HG02678 (cell line): ENCODE measurements around the gene ADGRE1.
"Not testable (repeated sequence)": the region's sequence is repeated elsewhere in the genome, so short reads cannot be mapped to it uniquely, and the experiment has no call there.

Experiments used
- ATAC-seq: cut with Tn5 transposase; IDR thresholded peaks from one replicate; pipeline ENCODE4 v1.9.1; 2021; ENCODE audit warnings: mild to moderate bottlenecking, moderate library complexity; ENCODE audit not compliant: unreplicated experiment

ADGRE1 gene, protein sequence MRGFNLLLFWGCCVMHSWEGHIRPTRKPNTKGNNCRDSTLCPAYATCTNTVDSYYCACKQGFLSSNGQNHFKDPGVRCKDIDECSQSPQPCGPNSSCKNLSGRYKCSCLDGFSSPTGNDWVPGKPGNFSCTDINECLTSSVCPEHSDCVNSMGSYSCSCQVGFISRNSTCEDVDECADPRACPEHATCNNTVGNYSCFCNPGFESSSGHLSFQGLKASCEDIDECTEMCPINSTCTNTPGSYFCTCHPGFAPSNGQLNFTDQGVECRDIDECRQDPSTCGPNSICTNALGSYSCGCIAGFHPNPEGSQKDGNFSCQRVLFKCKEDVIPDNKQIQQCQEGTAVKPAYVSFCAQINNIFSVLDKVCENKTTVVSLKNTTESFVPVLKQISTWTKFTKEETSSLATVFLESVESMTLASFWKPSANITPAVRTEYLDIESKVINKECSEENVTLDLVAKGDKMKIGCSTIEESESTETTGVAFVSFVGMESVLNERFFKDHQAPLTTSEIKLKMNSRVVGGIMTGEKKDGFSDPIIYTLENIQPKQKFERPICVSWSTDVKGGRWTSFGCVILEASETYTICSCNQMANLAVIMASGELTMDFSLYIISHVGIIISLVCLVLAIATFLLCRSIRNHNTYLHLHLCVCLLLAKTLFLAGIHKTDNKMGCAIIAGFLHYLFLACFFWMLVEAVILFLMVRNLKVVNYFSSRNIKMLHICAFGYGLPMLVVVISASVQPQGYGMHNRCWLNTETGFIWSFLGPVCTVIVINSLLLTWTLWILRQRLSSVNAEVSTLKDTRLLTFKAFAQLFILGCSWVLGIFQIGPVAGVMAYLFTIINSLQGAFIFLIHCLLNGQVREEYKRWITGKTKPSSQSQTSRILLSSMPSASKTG

GRCh38 chr19:6887316-6887715, at the start of gene ADGRE1:
Gene ADGRE1, plus strand, starts transcription at chr19:6887579. Its CDS starts 30 bp downstream, at chr19:6887609.
- no peak for ATAC-seq

DNA sequence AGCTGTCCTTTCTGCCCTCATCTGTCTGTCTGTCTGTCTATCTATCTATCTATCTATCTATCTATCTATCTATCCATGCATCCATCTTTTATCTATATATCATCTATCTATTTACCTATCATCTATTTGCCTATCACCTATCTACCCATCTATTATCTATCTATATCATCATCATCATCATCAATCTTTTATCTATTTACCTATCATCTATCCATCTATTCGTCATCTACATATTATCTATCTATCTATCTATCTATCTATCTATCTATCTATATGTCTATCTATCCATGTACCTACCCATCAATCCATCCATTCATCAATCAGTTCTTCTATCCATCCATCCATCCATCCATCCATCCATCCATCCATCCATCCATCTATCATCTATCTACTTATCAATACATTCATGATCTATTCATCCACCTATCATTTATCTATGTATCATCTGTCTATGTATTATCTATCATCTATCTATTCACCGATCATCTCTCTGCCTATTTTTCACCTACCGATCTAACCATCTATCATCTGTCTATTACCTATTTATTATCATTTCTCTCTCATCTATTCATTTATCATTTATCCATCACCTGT, 49.2 kb upstream of the ADGRE1 start:
- ATAC-seq: no peak

DNA sequence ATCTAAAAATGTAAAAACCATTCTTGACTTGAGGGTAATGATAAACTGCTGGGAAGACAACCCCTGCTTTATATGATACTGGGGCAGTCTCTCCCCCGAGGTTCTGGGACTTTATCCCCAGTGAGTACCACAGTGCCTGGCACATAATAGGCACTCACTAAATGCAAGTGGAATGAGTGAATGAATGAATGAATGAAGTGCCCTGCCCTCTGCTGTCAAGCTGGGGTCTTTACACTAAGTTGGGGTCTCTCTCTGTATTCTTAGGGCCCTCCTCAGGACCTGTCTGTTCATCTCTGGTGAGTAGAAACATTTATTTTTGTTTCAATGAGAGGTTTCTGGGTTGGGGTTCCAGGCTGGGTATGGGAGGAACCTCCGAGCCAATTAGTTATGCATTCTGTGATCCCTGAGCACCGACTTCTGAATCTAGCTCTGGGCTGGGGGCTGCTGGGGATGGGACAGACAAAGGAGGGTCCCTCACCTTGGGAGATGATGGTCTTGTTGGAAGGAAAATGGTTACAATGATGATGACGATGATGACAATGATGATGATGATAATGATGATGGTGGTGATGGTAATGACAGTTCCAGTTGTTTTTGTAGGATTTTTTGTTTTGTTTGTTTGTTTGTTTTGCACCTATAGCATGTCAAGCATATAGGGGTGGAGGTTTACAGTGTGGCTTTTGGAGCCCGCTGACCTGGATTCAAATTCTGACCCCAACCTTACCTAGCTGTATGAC, 44.3 kb upstream of the ADGRE1 start:
- ATAC-seq: no peak

- no peak for ATAC-seq
Observed at GRCh38 chr19:6847828-6848200, 39.6 kb upstream of the ADGRE1 start.

DNA sequence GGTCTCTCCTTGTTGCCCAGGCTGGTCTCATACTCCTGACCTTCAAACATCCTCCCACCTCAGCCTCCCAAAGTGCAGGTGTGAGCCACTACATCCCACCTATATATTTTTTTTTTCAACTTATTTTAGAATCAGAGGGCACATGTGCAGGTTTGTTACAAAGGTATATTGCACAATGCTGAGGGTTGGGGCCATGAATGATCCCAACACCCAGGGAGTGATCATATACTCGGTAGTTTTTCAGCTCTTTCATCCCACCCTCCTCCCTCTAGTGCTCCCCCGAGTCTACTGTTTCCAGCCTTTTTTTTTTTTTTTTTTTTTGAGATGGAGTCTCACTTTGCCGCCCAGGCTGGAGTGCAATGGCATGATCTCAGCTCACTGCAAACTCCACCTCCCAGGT, 38.4 kb upstream of the ADGRE1 start:
- ATAC-seq: no peak

GRCh38 chr19:6849876-6850275, 37.5 kb upstream of the ADGRE1 start:
- ATAC-seq: no peak

- no peak for ATAC-seq
Observed at GRCh38 chr19:6851359-6851758, 36.0 kb upstream of the ADGRE1 start.

DNA sequence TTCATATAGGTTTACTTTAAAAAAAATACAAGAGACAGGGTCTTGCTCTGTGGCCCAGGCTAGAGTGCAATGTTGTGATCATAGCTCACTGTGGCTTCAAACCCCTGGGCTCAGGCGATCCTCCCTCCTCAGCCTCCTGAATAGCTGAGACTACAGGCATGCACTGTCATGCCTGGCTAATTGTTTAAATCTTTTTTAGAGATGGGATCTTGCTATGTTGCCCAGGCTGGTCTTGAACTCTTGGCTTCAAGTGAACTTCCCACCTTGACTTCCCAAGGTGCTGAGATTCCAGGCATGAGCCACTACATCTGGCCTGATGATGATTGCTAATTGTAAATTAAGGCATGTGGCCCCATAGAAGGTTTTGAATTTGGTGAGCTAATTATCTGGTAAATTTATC, 35.4 kb upstream of the ADGRE1 start:
- no peak for ATAC-seq

DNA sequence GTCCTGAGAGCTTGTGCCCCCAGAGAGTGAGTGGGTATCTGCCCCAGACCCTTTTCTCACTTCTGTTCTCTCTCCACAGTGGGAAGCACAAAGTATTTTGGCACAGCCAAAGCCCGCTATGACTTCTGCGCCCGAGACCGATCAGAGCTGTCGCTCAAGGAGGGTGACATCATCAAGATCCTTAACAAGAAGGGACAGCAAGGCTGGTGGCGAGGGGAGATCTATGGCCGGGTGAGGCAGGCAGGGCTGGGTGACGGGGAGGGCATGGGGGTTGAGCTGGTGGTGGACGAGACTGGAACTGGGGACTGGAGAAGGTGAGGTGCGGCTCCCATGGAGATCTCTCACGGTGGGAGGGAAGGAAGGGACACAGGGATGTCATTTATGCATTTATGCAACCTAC, 33.5 kb upstream of the ADGRE1 start:
- no peak for ATAC-seq

- no peak for ATAC-seq
Observed at GRCh38 chr19:6854758-6855157, 32.6 kb upstream of the ADGRE1 start.

DNA sequence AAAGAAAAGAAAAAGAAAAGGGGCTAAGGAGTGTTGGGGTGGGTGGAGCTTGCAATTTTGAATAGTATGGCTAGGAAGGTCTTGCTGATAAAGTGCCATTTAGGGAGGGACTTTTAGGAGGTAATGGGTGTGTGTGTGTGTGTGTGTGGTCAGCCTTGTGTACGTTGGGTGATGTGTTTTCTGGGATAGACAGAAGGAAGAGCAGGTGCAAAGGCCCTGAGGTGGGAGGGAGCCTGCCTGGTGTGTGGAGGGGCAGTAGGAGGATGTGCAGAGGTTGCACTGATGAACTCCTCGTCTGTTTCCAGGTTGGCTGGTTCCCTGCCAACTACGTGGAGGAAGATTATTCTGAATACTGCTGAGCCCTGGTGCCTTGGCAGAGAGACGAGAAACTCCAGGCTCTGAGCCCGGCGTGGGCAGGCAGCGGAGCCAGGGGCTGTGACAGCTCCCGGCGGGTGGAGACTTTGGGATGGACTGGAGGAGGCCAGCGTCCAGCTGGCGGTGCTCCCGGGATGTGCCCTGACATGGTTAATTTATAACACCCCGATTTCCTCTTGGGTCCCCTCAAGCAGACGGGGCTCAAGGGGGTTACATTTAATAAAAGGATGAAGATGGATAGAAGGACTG, 30.5 kb upstream of the ADGRE1 start:
- no peak for ATAC-seq

- ATAC-seq: no peak
Observed at GRCh38 chr19:6861683-6862286, 25.6 kb upstream of the ADGRE1 start.

DNA sequence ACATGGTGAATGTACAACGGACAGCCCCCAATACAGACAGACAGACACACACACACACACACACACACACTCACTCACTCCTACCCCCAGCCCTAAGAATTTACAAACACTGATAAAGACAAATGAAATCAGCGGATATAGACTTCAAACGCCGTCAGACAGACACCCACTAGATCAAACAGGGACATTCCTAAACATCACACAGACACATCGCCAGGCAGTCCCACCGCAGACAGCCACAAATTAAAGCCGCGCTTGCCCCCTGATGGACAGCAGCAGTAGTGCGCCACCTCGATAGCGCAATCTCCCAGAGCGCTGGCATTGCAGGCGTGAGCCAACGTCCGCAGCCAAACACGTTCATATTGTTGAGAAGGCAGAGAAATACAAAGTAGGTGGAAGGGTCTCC, 24.7 kb upstream of the ADGRE1 start:
- peak; percentile 66 for ATAC-seq

GRCh38 chr19:6864325-6864940, 22.9 kb upstream of the ADGRE1 start:
- ATAC-seq: no peak

GRCh38 chr19:6865849-6866248, 21.5 kb upstream of the ADGRE1 start:
- no peak for ATAC-seq

DNA sequence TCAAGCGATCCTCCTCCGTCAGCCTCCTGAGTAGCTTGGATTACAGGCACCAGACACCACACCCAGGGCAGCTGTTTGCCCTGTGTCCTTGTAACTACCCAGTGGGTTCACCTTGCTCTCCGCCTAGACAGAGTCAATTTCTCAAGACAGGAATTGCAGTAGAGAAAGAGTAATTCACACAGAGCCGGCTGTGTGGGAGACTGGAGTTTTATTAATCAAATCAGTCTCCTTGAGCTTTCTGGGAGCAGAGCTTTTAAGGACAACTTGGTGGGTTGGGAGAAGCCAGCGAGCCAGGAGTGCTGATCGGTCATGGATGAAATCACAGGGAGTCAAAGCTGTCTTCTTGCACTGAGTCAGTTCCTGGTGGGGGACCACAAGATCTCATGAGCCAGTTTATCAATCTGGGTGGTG, 20.6 kb upstream of the ADGRE1 start:
- ATAC-seq: no peak

DNA sequence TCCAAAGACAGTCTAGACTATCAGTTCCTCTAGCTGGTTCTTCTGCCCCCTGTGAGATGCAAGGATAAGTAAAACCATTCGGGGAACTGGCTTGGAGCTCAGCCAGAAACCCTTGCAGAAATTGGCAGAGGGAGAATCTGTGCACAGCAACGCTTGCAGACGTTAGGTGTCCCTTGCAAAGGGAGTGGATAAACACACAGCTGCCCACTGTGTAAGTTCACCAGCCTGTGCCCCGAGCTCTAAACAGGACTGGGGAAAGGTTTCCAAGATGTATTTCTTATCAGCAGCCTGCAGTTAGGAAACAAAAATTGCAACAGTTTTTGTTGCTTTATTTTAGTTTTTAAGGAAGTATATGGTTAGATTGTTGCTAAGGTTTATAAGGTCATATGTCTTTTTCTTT, 19.0 kb upstream of the ADGRE1 start:
- no peak for ATAC-seq

GRCh38 chr19:6869151-6869882, 18.1 kb upstream of the ADGRE1 start:
- ATAC-seq: not testable (repeated sequence)
